HG02678 (cell line): ENCODE data around the gene SLC15A4.
"Not testable (repeated sequence)": the region's sequence is repeated elsewhere in the genome, so short reads cannot be mapped to it uniquely, and the experiment has no call there.

ENCODE experiments used
- ATAC-seq: cut with Tn5 transposase; IDR thresholded peaks from one replicate; pipeline ENCODE4 v1.9.1; 2021; ENCODE audit warnings: mild to moderate bottlenecking, moderate library complexity; ENCODE audit not compliant: unreplicated experiment

SLC15A4 gene

DNA sequence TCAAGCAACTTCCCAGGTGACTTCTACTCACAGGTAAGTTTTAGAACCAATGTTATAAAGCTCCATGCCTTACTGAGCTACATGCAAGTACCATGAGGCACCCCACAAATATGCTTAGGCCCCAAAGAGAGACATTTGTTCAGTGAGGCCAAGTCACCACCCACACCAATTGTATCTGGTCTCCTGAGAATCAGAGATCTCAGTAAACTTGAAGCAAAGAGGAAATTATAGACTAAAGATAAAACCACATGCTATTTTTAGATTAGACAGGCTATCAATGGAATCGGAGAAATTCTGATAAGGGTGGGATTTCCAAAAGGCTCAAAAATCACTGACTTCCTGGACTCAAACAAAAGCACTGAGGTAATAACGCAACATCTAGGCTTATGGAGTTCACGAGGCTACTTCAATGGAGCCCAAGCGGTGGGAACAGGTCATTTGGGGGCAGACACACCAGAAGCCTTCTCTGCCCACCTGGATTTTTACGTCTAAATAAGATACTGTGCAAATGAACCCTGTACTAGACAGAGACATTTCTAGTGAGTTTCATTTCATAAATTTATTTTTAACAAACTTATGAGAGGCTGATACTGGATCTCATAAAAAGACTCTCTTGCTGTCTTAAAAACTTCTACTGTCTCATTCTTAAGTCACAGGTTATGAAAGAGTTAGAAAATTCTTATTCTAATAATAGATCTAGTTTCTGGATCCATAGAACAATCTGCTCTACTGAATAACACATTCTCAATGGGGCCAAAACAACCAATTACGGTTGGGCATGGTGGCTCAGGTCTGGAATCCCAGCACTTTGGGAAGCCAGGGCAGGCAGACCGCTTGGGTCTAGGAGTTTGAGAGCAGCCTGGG, 7.7 kb downstream of the SLC15A4 start:
- ATAC-seq, result no peak

- ATAC-seq, result no peak
Observed at GRCh38 chr12:128814411-128815261, 9.1 kb downstream of the SLC15A4 start.

DNA sequence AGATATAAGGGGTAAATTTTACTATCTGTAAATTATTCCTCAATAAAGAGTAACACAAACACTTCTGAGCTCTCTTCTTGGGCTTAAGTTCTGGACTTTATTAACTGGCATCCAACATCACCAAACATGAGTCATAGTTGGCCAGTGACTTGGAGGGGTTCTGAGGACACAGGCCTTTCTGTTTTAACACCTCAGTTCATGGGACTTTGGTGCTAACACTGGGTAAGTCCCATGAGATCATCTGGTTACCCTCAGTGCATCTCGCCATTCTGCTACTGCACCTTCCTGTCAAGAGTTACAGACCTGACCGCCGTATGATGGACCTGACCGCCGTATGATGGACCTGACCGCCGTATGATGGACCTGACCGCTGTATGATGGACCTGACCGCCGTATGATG, 9.9 kb downstream of the SLC15A4 start:
- ATAC-seq, result peak; percentile 35

DNA sequence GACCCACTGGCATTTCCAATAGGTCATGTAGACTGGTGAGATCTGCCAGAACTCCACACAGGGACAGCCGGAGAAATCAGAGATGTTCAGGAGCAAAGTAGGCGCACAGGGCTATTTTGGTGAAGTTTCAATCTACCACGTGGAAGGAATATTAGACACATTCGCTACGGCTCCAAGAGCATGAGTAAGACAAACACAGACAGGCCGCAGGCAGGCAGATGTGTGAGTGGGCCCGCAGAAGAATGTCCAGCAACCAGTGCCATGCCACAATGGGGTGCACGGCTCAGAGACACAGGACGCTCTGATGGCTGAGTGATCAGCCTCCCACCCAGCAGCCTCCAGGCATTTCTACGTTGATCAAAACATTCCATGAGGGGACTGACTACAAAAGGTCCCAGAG, 10.4 kb downstream of the SLC15A4 start:
- no peak for ATAC-seq

- ATAC-seq, result no peak
Observed at GRCh38 chr12:128811806-128812205, 12.0 kb downstream of the SLC15A4 start.

DNA sequence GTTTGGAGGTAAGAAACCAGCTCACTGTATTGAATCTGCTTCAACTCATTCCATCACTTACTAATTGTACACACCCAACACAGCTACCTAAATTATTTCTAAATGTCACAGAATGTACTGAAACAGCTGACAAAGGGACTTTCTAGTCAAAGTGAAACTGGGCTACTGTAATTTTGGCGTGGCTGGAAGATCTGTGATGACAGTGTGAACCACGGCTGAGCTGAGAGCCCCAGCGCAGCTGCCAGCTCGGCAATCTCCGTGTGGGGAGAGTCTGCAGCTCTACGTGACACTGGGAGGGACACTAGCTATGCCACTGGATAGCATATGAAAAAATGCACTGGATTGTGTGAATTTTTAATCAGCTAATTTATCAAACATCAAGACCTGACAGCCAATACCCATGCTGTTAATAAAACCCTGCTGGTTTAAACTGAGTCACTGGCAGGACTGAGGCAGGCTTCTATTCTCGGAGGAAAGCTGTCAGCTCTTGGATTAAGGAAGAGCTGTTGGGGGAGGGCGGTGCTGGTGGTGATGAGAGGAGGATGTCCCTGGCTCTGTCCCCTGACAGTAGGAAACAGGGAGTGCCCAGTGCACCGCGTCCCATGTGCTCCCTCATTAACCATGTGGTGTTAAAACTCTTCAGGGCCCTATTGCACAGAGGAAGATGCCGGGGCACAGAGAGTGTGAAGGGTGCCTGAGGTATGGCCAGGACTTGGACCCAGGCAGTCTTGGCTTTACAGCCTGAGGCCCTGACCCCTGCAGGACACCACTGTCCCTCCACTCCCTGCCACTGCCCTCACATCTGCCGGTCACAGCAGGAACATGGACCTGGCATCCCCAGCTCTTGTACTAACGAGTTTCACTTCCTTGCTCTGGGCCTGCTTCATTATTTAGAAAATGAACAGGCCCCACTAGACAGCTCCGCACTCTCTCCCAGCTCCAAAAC, 13.3 kb downstream of the SLC15A4 start:
- peak; percentile 75 for ATAC-seq

DNA sequence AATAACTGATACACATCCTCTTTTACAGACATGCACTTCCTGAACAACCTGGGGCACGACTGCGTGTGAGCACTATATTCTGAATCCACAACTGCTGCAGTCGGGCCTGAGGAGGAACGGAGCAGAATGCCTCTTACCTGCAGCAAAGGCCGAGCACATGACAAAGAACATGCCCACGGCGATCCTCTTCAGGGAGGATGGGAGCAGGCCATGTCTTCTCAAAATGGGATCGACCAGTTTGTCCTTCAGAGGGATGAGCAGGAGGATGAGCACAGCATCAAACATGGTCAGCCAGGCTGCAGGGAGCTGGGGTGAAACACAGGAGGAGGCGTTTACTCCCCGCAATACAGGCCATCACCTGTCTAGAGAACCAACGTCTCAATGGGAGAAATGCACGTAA, 15.1 kb downstream of the SLC15A4 start:
- ATAC-seq, result no peak

GRCh38 chr12:128807161-128807724, 16.5 kb downstream of the SLC15A4 start:
- ATAC-seq, result no peak

GRCh38 chr12:128806573-128806972, 17.2 kb downstream of the SLC15A4 start:
- no peak for ATAC-seq

DNA sequence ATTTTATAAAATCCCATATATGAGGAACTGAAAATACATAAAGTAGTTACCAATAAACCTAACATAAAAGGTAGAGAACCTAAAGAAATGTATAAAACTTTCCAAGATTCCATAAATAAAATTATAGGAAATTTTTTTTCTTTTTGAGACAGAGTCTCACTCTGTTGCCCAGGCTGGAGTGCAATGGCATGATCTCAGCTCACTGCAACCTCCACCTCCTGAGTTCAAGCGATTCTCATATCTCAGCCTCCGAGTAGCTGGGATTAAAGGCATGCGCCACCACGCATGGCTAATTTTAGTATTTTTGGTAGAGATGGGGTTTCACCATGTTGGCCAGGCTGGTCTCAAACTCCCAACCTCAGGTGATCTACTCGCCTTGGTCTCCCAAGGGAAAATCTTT, 18.4 kb downstream of the SLC15A4 start:
- not testable (repeated sequence) for ATAC-seq

DNA sequence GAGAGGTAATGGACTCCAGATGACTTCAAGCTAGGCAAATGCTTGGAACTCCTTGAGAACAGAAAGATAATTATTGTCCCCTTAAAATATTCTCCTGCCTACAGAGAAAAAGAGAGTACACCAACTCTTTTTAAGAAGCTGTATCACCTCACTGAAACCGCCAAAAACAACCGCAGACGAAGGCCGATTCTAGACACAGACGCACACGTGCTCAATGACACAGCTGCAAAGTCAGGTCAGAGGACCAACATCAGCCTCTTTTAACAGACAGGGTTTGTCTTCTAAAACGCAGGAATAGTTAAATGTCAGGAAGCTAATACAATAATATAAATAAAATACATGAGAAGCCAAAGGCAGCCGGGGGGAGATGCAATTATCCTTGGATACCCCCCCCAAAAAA, 19.0 kb downstream of the SLC15A4 start:
- no peak for ATAC-seq

GRCh38 chr12:128803788-128804187, 20.0 kb downstream of the SLC15A4 start:
- ATAC-seq, result no peak

DNA sequence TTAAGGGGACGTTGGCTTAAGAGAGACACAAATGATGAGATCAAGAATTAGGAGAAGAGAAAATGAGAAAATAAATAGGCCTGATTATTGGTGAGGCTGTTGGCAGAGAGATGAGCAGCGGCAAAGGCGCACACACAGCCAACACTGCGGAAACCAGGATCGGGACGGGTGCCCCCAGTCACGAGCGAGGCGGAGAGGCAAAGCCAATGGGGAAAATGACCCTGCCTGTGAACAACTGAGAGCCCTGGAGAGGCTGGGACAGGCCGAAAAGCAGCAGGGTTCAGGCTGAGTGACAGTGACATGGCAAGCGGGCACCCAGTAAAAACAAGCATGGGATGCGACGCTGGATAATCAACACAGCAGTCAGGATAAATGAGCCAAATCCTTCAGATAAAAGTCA, 21.0 kb downstream of the SLC15A4 start:
- ATAC-seq, result no peak

DNA sequence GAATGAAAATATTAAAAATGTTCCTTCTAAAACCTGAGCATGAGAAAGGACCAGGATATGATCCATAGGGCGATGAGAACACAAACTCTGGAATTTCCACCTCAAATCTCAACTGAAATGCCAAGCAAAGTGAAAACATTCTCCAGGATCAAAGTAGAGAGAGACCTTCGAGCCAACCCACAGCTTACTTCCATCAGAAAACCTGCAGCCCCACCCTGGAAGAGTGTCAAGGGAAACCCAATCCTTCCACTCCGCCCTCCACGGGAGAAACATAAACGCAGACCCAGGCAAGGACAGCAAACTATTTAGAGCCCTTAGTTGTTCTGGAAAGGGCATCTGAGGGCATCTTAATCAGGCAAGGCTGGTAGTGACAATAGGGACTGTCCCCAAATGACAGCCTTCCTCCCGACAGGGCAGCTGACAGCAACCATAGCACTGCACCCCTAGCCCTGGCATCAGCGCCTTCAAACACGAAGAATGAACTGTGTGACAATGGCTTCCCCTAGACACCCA, 21.8 kb downstream of the SLC15A4 start:
- ATAC-seq, result no peak

- ATAC-seq, result no peak
Observed at GRCh38 chr12:128800606-128801005, 23.2 kb downstream of the SLC15A4 start.

DNA sequence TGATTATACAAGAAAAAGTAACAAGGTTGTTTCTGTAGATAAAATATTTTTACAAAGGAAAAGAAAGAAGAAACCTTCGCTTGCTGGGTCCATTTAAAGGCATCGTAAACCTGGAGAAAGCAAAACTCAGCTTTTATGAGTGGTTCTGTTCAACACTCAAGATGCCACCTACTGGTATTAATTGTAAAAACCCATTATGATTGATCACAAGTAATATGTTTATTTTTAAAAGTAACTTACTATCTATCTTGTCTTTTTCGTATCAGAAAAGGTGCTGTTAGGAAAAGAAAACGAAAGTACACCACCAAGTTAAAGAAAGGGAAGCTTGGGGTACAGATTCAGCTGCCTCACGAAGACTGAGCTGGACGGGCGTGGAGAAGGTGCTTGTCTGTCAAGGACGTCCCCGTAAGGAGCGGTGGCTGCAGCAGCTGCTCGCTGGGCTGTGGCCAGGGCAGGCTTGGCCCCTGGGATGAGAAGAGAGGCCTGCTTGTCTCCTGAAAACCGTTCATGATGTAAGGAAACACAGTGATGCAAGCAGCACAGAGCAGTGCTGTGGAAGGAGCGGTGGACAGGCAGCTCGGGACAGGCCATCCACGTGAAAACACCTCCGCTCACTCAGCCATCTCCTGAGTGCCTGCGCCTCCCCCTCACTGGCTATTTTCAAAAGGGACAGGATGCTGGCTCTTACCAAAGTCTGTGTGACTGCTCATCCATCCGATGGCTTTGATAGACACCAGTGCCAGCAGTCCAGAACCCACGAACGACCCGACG, 25.0 kb downstream of the SLC15A4 start:
- no peak for ATAC-seq

GRCh38 chr12:128797119-128798118, 26.3 kb downstream of the SLC15A4 start:
- ATAC-seq, result no peak

DNA sequence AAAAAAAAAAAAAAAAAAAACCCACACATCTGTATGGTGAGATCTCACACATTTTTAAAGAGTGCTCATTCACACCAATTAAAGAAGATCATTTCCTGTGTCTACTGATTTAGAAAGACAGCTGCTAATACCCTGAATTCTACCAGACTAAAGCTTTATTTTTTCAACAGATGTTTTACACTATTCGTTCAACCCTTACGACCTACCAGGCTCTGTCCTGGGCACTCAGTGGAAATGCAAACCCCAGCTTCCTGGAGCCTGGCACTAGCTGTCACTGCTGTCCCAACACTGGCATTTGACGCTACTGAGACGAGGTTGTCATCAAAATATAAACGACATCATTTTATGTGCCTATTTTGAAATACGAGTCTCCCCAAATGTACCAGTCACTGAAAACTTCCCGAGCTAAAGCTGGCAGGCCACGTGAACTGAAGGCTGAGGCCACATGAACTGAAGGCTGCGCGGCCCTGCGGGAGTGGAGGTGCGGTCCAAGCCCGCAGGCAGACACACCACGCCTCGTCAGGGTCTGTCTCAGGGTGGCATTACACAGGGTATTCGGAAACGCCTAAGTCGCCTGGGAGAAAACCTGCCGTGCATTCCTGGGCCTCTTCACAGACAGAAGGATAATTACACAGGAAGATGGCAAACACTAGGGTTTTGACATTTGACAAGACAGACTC, 27.2 kb downstream of the SLC15A4 start:
- ATAC-seq, result no peak
